ENCODE data around the gene ATXN2.

GRCh38 chr12:111451649-111452129 lies 147.4 kb downstream of the ATXN2 start:
- TF ChIP-seq TOX (CRISPR knock-in tag; IDR thresholded peaks at IDR 0.05; ENCODE audit: borderline replicate concordance) (no peak), ESRRG (CRISPR knock-in tag; IDR thresholded peaks at IDR 0.05) (no peak)
